BJ (cell line): ENCODE data around the gene OTP. TPM values are rescaled to one million over a fixed set of nuclear protein-coding genes. Genes with fewer than 3 reads are reported as not detected.

Experiments
- CTCF ChIA-PET: fragments of 350-600 bp; formaldehyde crosslinking; extraction: SDS; loops from one replicate; lab custom pipeline; 2021; ENCODE audit warnings: antibody characterized with exemption, inconsistent platforms; lab: Yijun Ruan, JAX
- POLR2A ChIA-PET: fragments of 300-600 bp; sonication (Branson Sonifier 250); formaldehyde crosslinking; extraction: SDS; loops from one replicate; lab custom pipeline; 2021; ENCODE audit warnings: antibody characterized with exemption; lab: Charles Lee
- DNase-seq: peaks from one replicate; pipeline ENCODE4 v3.0.0-alpha.2; 2011; ENCODE audit warnings: low read depth
- H3K27me3 ChIP-seq: 2 replicates; pipeline ENCODE4 v1.6.0; 2011; ENCODE audit warnings: low read length; ENCODE audit not compliant: control insufficient read depth, insufficient read depth
- H3K36me3 ChIP-seq: 2 replicates; pipeline ENCODE4 v1.5.1; 2011; ENCODE audit warnings: low read length; ENCODE audit not compliant: control insufficient read depth, insufficient read depth
- H3K4me3 ChIP-seq: 2 replicates; pipeline ENCODE4 v1.5.1; 2011; ENCODE audit warnings: low read depth, mild to moderate bottlenecking, control low read depth, low read length
- polyA minus RNA-seq: library from RNA; depleted of rRNA, polyadenylated mRNA; stranded (reverse); fragments of >200 nt; gene quantifications from 2 replicates; pipeline ENCODE4 v1.2.3, GENCODE V29; 2011; rRNA and poly(A)+ RNA removed
- polyA plus RNA-seq: library from polyadenylated mRNA; depleted of rRNA; stranded (reverse); fragments of >200 nt; gene quantifications from 2 replicates; pipeline ENCODE4 v1.2.3, GENCODE V29; 2011; rRNA removed
- TF ChIP-seq, protein P1 (sequence below): IDR thresholded peaks from 2 replicates; pipeline ENCODE4 v1.5.1; 2011; ENCODE audit warnings: low read depth, mild to moderate bottlenecking, control low read depth, inconsistent platforms, low read length, moderate library complexity; ENCODE audit not compliant: insufficient read depth

Gene OTP
- polyA plus RNA-seq = not detected in 2 replicates
- polyA minus RNA-seq = not detected in 2 replicates

DNA sequence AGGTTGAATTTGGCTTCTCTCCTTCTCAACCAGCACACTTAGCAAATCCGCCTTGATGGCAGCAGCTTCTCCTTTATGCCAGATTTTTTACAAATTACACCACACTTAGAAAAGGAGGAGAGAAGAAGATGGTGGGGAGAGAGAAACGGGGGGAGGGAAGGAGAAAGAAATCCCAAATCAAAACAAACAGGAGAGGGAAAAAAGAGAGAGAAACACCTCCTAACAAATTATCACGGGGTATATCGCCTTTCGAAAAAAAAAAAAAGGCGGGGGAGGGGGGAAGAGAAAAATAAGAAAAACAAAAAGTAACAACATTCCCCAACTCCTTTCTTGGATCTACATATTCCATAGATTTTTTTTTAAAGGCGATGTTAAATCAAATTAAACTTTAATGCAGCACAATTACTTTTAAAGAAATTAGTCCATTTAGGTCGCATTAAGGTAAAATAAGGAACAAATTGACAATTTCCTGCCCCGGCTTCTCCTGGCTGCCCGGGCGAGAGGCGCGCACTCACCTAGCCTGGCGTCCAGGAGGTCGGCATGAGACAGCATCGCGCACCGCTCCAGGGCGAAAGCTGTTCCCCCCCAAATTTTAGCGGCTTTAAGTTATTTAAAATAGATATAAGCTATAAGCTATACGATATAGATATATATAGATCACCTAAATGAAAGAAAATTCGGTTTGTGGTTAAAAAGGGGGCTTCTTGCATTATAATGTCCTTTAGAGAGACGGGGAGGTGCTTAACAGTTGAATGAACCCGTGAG, at the start of gene OTP:
TSS of gene OTP (minus strand) at position 716 of the 765 bp plus-strand sequence. CDS start at position 552, 164 bp downstream.
- no peak within 1 kb of the TSS for H3K4me3 ChIP-seq
- DNase-seq = no peak
- TF ChIP-seq, protein P1, sequence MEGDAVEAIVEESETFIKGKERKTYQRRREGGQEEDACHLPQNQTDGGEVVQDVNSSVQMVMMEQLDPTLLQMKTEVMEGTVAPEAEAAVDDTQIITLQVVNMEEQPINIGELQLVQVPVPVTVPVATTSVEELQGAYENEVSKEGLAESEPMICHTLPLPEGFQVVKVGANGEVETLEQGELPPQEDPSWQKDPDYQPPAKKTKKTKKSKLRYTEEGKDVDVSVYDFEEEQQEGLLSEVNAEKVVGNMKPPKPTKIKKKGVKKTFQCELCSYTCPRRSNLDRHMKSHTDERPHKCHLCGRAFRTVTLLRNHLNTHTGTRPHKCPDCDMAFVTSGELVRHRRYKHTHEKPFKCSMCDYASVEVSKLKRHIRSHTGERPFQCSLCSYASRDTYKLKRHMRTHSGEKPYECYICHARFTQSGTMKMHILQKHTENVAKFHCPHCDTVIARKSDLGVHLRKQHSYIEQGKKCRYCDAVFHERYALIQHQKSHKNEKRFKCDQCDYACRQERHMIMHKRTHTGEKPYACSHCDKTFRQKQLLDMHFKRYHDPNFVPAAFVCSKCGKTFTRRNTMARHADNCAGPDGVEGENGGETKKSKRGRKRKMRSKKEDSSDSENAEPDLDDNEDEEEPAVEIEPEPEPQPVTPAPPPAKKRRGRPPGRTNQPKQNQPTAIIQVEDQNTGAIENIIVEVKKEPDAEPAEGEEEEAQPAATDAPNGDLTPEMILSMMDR = no peak
- ChIA-PET CTCF (no interaction called here), POLR2A (interaction anchor here (0.6 kb wide), 1 partner anchor 227 kb away, joined by 3 read pairs; no protein-coding TSS in a partner anchor)
- no peaks in the 10 kb centered on the region for H3K36me3 ChIP-seq
- peaks cover 52% of the 10 kb centered on the region for H3K27me3 ChIP-seq

DNA sequence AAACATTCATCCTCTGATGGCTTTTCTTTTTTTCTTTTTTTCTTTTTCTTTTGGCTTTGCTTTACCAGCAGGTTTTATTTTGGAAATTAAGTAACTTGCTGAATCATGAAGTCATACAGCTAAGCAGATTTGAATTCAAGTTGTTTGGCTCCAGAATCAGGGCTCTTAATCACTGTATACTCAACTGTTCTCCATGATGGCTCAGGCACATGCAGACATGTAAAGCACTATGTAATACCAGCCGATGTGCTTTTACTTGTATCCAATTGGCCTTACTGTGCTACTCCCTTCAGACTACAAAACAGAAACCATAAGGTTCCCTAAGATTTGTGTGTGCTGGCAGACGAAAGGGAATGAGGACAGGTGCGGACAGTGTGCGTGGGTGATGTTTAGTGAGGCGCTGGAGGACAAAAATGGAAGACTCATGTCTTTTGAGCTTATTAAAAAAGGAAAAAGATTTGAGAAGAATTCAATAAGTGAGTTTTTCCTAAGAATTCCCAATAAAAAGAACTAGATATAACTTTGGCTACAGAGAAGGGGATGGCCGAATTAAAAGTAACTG, 44.7 kb upstream of the OTP start:
- no peak overlapping the region for H3K4me3 ChIP-seq
- no peak for DNase-seq
- TF ChIP-seq, protein P1 = no peak
- ChIA-PET CTCF (interaction anchor here (0.7 kb wide), 1 partner anchor 179 kb away, joined by 3 read pairs; no protein-coding TSS in a partner anchor), POLR2A (no interaction called here)
- 0 out of 2 replicates have a peak, but pooled peaks cover 1% of the 10 kb centered on the region for H3K27me3 ChIP-seq
- no peaks in the 10 kb centered on the region for H3K36me3 ChIP-seq

DNA sequence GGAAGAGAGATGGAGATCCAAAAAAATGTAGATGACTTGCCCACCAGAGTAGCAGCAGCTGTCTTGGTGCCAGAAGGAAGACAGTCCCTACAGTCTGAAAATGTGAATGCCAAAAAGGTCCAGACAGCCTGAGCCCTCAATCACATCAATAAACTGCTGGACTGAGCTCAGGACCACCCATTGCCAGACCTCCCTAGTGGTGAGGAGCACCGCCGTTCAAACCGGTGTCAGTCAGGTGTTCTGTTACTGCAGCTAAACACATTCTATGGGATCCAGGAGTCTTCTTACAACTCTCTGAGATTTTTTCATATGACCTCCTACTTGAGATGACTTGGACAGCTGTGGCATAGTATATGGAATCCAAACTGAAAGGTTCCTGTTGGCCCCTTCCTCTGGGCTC, 32.0 kb upstream of the OTP start:
- no peak for DNase-seq
- ChIA-PET CTCF (no interaction called here), POLR2A (no interaction called here)
- Histone ChIP-seq H3K27me3 (peaks cover 13% of the 10 kb centered on the region), H3K36me3 (no peaks in the 10 kb centered on the region), H3K4me3 (no peak overlapping the region)
- TF ChIP-seq, protein P1 = no peak

DNA sequence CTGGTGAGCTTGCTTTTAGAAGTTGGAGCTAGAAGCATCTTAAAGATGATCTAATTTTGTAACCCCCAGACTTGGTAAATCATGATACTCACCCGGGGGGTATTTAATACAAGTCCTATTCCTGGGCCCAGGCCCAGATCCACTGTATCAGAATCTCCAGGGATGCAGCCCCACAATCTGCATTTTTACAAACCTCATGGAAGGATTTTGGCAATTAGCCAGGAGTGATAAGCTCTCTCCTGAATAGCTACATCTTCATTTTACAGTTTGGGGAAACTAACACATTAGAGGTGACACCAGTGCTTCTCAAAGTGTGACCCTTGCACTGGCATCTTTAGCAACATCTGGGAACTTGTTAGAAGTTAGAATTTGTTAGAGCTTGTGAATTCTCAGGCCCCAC, 31.2 kb upstream of the OTP start:
- Histone ChIP-seq H3K27me3 (peaks cover 13% of the 10 kb centered on the region), H3K36me3 (no peaks in the 10 kb centered on the region), H3K4me3 (no peak overlapping the region)
- no peak for DNase-seq
- TF ChIP-seq, protein P1 = no peak
- CTCF ChIA-PET = no interaction called here
- POLR2A ChIA-PET = no interaction called here
